ENCODE results near the gene POLR2J2. TPM values are rescaled to one million over a fixed set of nuclear protein-coding genes. Genes with fewer than 3 reads are reported as not detected.
"Not testable (repeated sequence)": the region's sequence is repeated elsewhere in the genome, so short reads cannot be mapped to it uniquely, and the experiment has no call there.

The POLR2J2 gene
- total RNA-seq, 1 donor from 2014 or later, result 13.9 TPM

DNA sequence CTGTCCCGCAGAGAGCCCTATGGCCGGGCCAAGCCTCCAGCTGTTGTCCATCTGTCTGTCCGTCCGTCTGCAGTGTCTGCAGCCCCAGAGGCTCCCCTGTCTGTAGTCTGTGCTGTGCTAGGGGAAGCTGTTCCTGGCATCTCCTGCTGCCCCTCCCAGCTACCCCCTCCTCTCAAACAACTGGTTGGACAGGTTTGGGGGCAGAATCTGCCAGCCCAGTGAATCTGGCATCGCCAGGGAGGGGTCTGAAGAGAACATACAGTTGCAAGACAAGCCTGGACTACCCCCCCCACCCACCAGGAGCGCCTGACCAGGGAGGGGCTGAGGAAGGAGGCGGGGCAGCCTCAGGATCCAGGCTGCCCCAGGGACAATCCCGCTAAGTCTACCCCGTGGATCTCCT, 28.8 kb downstream of the POLR2J2 start, which contains the start of gene UPK3BL1:
TSS of gene UPK3BL1 (minus strand) at position 101 of the 400 bp plus-strand sequence. CDS start at position 51, 50 bp downstream.
- DNase-seq (ENCODE audit: low spot score); H3K4me1 Mint-ChIP-seq (ENCODE audit: low read depth); intact Hi-C loops (cut with micrococcal nuclease); H3K4me3 Mint-ChIP-seq (ENCODE audit: low read depth); H3K27ac Mint-ChIP-seq; H3K9me3 Mint-ChIP-seq; H3K36me3 Mint-ChIP-seq (ENCODE audit: low read depth); H3K27me3 Mint-ChIP-seq (ENCODE audit: low read depth): not testable (repeated sequence)

DNA sequence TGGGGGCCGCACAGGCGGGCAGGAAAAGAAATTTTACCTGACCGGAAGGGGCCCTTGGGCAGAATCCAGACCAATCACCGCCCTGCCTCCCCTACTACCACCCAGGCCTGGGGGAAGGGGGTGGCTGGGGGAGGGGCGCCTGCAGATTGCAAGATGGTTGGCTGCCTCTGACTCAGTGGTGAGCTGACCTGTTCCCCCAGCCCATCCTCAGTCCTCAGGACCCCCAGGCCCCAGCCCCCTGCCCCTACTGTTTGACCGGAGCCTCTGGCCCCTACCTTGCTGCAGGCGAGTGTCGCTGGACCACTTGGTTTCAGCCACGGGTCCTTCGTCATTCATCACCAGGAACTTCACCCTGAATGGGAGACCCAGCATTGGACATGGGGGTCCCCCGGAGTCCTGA, 32.6 kb downstream of the POLR2J2 start:
- H3K9me3 Mint-ChIP-seq; H3K4me3 Mint-ChIP-seq (ENCODE audit: low read depth); H3K27ac Mint-ChIP-seq; DNase-seq (ENCODE audit: low spot score); H3K36me3 Mint-ChIP-seq (ENCODE audit: low read depth); H3K4me1 Mint-ChIP-seq (ENCODE audit: low read depth); H3K27me3 Mint-ChIP-seq (ENCODE audit: low read depth); intact Hi-C loops (cut with micrococcal nuclease): not testable (repeated sequence)

DNA sequence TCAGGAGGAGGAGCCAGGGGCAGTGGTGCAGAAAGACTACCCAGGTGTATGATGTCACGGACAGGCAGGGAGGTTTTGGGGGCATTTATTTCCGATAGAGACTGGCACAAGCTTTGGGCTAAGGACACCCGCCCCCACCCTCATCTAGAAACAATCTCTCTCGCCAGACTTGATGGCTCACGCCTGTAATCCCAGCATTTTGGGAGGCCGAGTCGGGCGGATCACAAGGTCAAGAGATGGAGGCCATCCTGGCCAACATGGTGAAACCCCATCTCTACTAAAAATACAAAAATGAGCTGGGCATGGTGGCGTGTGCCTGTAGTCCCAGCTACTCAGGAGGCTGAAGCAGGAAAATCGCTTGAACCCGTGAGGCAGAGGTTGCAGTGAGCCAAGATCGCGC, 34.5 kb downstream of the POLR2J2 start:
- H3K4me3 Mint-ChIP-seq (ENCODE audit: low read depth); intact Hi-C loops (cut with micrococcal nuclease); H3K27ac Mint-ChIP-seq; H3K4me1 Mint-ChIP-seq (ENCODE audit: low read depth); H3K9me3 Mint-ChIP-seq; H3K27me3 Mint-ChIP-seq (ENCODE audit: low read depth); H3K36me3 Mint-ChIP-seq (ENCODE audit: low read depth); DNase-seq (ENCODE audit: low spot score): not testable (repeated sequence)

DNA sequence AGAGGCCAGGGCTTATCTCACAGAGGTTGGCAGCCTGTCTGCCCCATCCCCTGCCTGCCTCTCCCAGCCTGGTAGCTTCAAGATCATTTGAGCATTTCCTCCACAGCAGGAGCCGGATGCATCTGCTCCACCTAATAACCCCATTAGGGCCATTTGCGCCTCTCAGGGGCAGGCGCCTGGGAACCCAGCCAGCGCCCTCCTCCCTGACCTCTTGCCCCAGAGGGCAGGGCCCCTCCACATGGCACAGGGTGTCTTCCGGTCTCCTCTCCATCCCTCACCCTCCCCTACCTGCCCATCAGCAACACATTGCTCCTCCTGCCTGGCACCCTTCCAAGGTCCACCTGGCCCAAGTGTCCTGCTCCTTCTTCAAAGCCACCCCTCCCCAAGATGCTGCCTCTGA, 36.1 kb downstream of the POLR2J2 start:
- H3K9me3 Mint-ChIP-seq; intact Hi-C loops (cut with micrococcal nuclease); H3K36me3 Mint-ChIP-seq (ENCODE audit: low read depth); H3K4me1 Mint-ChIP-seq (ENCODE audit: low read depth); H3K27me3 Mint-ChIP-seq (ENCODE audit: low read depth); H3K4me3 Mint-ChIP-seq (ENCODE audit: low read depth); H3K27ac Mint-ChIP-seq; DNase-seq (ENCODE audit: low spot score): not testable (repeated sequence)

DNA sequence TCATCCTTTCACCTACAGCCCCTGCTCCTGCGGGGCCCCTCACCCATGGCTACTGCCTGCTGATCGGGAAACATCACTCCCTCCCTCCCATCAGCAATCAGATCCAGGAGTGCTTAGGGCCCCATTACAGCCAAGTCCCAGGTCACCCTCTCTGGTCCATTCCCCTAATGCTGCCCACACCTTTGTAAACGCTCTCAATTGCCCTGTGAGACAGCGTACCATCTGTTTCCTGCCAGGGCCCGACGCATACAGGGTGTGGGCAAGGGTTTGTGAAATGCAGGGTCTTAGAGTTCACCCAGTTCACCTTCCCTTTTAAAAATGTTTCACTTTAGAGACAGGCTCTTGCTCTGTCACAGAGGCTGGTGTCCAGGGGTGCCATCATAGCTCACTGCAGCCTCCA, 37.2 kb downstream of the POLR2J2 start:
- intact Hi-C loops (cut with micrococcal nuclease); H3K4me1 Mint-ChIP-seq (ENCODE audit: low read depth); H3K27ac Mint-ChIP-seq; H3K4me3 Mint-ChIP-seq (ENCODE audit: low read depth); DNase-seq (ENCODE audit: low spot score); H3K9me3 Mint-ChIP-seq; H3K36me3 Mint-ChIP-seq (ENCODE audit: low read depth); H3K27me3 Mint-ChIP-seq (ENCODE audit: low read depth): not testable (repeated sequence)

DNA sequence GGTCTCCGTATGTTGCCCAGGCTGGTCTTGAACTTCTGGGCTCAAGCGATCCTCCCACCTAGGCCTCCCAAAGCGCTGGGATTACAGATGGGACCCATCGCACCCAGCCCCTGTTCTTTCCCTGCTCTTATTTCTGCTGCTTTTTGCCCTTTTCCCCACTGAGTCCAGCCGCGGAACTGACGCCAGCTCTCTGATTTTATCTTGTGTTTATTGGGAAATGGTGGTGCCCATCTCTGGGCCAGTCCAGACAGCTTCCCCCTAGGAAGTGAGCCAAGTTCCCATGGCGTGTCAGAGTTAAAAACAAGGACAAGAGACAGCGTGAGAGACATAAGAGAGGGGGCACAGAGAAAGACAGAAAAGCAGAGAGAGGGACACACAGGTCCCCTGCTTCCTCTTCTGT, 40.8 kb downstream of the POLR2J2 start:
- intact Hi-C loops (cut with micrococcal nuclease); H3K4me1 Mint-ChIP-seq (ENCODE audit: low read depth); H3K4me3 Mint-ChIP-seq (ENCODE audit: low read depth); DNase-seq (ENCODE audit: low spot score); H3K27me3 Mint-ChIP-seq (ENCODE audit: low read depth); H3K9me3 Mint-ChIP-seq; H3K27ac Mint-ChIP-seq; H3K36me3 Mint-ChIP-seq (ENCODE audit: low read depth): not testable (repeated sequence)

DNA sequence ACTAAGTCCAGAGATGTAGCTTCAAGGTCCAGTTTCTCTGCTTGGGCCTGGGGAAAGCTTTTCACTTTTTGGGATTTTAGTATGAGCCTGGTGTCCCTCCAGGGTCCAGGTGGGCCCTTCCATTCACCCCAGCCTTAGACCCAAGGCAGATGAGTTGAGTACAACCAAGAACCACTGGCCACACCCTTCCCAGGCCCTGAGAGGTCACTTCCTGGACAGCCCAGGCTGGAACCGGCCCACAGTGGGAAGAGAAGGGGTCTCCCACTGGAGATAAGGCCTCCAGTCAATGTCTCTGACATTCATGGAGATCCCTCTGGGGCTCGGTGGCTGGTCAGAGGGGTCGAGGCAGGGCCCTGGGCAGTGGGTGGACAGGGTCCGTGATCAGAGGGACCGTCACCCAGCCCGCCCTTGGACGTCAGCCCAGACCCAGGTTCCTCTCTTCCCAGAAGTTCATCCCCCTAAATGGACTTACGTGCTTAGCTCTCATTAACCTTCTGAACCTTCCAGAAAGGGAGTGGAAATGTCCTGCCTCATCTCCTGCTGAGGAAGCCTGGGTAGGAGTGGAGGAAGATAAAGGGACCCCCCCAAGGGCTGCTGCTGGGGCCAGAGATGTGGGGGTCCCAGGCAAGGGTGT, 44.1 kb downstream of the POLR2J2 start:
- intact Hi-C loops (cut with micrococcal nuclease); H3K4me1 Mint-ChIP-seq (ENCODE audit: low read depth); DNase-seq (ENCODE audit: low spot score); H3K9me3 Mint-ChIP-seq; H3K4me3 Mint-ChIP-seq (ENCODE audit: low read depth); H3K27me3 Mint-ChIP-seq (ENCODE audit: low read depth); H3K36me3 Mint-ChIP-seq (ENCODE audit: low read depth); H3K27ac Mint-ChIP-seq: not testable (repeated sequence)

DNA sequence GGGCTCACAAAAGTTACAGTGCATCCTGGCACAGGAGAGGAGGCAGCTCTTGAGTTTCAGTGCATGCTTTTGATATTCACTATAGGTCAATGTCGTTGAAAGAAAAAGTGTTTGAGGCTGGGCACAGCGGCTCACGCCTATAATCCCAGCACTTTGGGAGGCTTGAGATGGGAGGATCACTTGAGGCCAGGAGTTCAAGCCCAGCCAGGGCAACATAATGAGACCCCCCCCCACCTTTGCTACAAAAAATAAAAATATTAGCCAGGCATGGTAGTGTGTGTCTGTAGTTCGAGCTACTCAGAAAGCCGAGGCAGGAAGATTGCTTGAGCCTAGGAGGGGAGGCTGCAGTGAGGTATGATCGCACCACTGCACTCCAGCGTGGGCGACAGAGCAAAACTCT, 53.3 kb downstream of the POLR2J2 start:
- DNase-seq (ENCODE audit: low spot score); H3K9me3 Mint-ChIP-seq; H3K36me3 Mint-ChIP-seq (ENCODE audit: low read depth); intact Hi-C loops (cut with micrococcal nuclease); H3K4me1 Mint-ChIP-seq (ENCODE audit: low read depth); H3K27ac Mint-ChIP-seq; H3K27me3 Mint-ChIP-seq (ENCODE audit: low read depth); H3K4me3 Mint-ChIP-seq (ENCODE audit: low read depth): not testable (repeated sequence)

DNA sequence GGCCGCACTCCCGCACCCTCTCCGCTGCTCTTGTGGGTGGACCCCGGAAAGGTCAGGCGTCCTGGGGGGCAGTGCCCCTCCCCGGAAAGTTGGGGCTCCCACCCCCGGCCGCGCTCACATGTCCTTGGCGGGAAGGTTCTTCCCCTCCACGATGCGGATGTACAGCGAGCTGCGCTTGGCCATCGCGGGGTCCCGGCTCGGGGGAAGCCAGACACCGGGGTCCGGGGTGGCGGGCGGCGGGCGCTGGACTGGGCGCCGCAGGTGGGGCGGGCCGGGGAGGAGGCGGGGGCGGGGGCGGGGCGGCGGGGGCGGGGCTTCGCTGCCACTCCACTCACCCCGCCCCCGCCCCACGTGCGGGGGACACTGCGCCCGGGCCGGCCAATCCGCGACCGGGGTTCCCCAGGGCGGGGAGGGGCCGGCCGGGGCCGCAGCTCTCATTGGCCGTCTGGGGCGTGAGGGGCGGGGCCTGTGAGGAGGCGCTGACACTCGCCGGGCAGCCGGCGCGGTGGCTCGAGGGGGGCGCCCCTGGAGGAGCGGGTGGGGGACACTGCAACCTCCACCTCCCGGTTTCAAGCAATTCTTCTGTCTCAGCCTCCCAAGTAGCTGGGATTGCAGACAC, 54.8 kb downstream of the POLR2J2 start, which contains the start of gene RASA4:
TSS of gene RASA4 (minus strand) at position 250 of the 619 bp plus-strand sequence. CDS start at position 183, 67 bp downstream.
- H3K4me1 Mint-ChIP-seq (ENCODE audit: low read depth); intact Hi-C loops (cut with micrococcal nuclease); H3K27ac Mint-ChIP-seq; H3K27me3 Mint-ChIP-seq (ENCODE audit: low read depth); H3K36me3 Mint-ChIP-seq (ENCODE audit: low read depth); H3K4me3 Mint-ChIP-seq (ENCODE audit: low read depth); H3K9me3 Mint-ChIP-seq: not testable (repeated sequence)
- DNase-seq (ENCODE audit: low spot score), result peak; percentile 42

Other genes starting within 250 kb of the POLR2J2 start
- gene ORAI2, start 238.1 kb downstream of the POLR2J2 start, total RNA-seq, result 53.5 and 53.8 TPM in 2 replicates
- gene ALKBH4, start 206.8 kb downstream of the POLR2J2 start, total RNA-seq, result 8.9 and 10.0 TPM in 2 replicates
- gene LRWD1, start 206.7 kb downstream of the POLR2J2 start, total RNA-seq, result 21.8 and 22.0 TPM in 2 replicates
- 46.8 and 52.2 TPM in 2 replicates for gene POLR2J, start 192.7 kb downstream of the POLR2J2 start, total RNA-seq
- gene RASA4B, start 153.9 kb downstream of the POLR2J2 start, total RNA-seq, result 17.1 and 20.3 TPM in 2 replicates
- gene UPK3BL2, start 128.0 kb downstream of the POLR2J2 start, total RNA-seq, result 15.1 and 18.1 TPM in 2 replicates
- not detected in 2 replicates for gene SPDYE2, start 120.4 kb downstream of the POLR2J2 start, total RNA-seq
- 45.2 and 50.7 TPM in 2 replicates for gene POLR2J3, start 99.1 kb downstream of the POLR2J2 start, total RNA-seq
- 45.5 and 46.6 TPM in 2 replicates for gene RASA4, start 54.9 kb downstream of the POLR2J2 start, total RNA-seq
- 10.6 and 17.5 TPM in 2 replicates for gene UPK3BL1, start 28.9 kb downstream of the POLR2J2 start, total RNA-seq
- gene SPDYE2B, start 21.3 kb downstream of the POLR2J2 start, total RNA-seq, result not detected in 2 replicates
- 8.3 and 9.4 TPM in 2 replicates for gene FAM185A, start 77.3 kb upstream of the POLR2J2 start, total RNA-seq
- gene LRRC17, start 241.3 kb upstream of the POLR2J2 start, total RNA-seq, result 0.18 TPM in 1 of 2 replicates, not detected in the other